ENCODE data around the gene LAPTM4A.

DNA sequence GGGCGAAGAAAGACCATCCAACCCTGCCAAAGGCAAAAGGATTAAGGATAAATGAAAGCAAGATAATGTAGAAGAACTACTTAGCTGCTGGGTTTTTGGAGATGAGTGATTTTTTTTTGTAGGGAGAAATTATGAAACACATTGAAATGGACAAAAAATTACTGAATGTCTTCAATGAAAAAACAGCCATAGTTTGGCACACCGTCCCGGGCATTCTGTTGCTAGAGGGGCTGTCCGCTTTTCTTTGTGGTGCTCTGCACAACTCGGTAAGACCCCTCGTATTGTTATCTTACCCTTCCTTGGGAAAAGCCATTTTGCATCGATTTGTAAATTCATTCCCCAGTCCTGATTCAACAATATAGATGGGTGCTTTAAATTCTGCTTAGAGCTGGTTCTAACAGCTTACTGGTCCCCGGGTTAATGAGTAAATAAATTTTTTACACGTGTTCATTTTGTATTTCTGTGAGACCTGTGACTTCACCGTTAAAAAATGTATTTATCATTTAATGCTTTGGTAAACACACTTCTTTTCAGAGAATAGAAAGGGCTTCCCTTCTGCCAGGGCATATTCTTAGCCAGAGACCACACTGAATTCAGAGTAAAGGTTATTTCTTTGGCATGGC, 912 bp upstream of the LAPTM4A start:
- no peak for TF ChIP-seq POLR2A (IDR thresholded peaks at IDR 0.05)
- TF ChIP-seq POLR2AphosphoS5 (IDR thresholded peaks at IDR 0.05) = no peak
- TF ChIP-seq, protein P1, sequence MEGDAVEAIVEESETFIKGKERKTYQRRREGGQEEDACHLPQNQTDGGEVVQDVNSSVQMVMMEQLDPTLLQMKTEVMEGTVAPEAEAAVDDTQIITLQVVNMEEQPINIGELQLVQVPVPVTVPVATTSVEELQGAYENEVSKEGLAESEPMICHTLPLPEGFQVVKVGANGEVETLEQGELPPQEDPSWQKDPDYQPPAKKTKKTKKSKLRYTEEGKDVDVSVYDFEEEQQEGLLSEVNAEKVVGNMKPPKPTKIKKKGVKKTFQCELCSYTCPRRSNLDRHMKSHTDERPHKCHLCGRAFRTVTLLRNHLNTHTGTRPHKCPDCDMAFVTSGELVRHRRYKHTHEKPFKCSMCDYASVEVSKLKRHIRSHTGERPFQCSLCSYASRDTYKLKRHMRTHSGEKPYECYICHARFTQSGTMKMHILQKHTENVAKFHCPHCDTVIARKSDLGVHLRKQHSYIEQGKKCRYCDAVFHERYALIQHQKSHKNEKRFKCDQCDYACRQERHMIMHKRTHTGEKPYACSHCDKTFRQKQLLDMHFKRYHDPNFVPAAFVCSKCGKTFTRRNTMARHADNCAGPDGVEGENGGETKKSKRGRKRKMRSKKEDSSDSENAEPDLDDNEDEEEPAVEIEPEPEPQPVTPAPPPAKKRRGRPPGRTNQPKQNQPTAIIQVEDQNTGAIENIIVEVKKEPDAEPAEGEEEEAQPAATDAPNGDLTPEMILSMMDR (IDR thresholded peaks at IDR 0.05) = no peak
- no peak for TF ChIP-seq EP300 (IDR thresholded peaks at IDR 0.05)
